GM19238 (cell line): ENCODE results near the gene ATE1.
"Not testable (repeated sequence)": the region's sequence is repeated elsewhere in the genome, so short reads cannot be mapped to it uniquely, and the experiment has no call there.

Source experiments
- DNase-seq: peaks from one replicate; pipeline ENCODE4 v3.0.0; 2011; ENCODE audit warnings: low spot score; ENCODE audit not compliant: insufficient read length

Gene ATE1

GRCh38 chr10:121792198-121792597 is 135.6 kb downstream of the ATE1 start:
- DNase-seq = no peak

GRCh38 chr10:121791761-121792160 is 136.1 kb downstream of the ATE1 start:
- no peak for DNase-seq

GRCh38 chr10:121788717-121789116 is 139.1 kb downstream of the ATE1 start:
- DNase-seq = no peak

- DNase-seq = no peak
Measured at GRCh38 chr10:121788115-121788514, 139.7 kb downstream of the ATE1 start.

- DNase-seq = no peak
Measured at GRCh38 chr10:121787169-121787568, 140.7 kb downstream of the ATE1 start.

GRCh38 chr10:121783782-121784372 is 144.0 kb downstream of the ATE1 start:
- no peak for DNase-seq

- no peak for DNase-seq
Measured at GRCh38 chr10:121781101-121781500, 146.7 kb downstream of the ATE1 start.

- no peak for DNase-seq
Measured at GRCh38 chr10:121774813-121775212, 153.0 kb downstream of the ATE1 start.

GRCh38 chr10:121774404-121774803 is 153.4 kb downstream of the ATE1 start:
- no peak for DNase-seq

- DNase-seq = no peak
Measured at GRCh38 chr10:121772884-121773283, 154.9 kb downstream of the ATE1 start.

GRCh38 chr10:121772406-121772805 is 155.4 kb downstream of the ATE1 start:
- DNase-seq = no peak

- DNase-seq = no peak
Measured at GRCh38 chr10:121771966-121772365, 155.9 kb downstream of the ATE1 start.

- no peak for DNase-seq
Measured at GRCh38 chr10:121766426-121766825, 161.4 kb downstream of the ATE1 start.

GRCh38 chr10:121765204-121765603 is 162.6 kb downstream of the ATE1 start:
- DNase-seq = no peak

GRCh38 chr10:121764233-121764942 is 163.4 kb downstream of the ATE1 start:
- DNase-seq = no peak

- DNase-seq = not testable (repeated sequence)
Measured at GRCh38 chr10:121757241-121757640, 170.6 kb downstream of the ATE1 start.

- not testable (repeated sequence) for DNase-seq
Measured at GRCh38 chr10:121755496-121755895, 172.3 kb downstream of the ATE1 start.

GRCh38 chr10:121754666-121755065 is 173.2 kb downstream of the ATE1 start:
- no peak for DNase-seq

- DNase-seq = no peak
Measured at GRCh38 chr10:121753726-121754476, 173.9 kb downstream of the ATE1 start.

GRCh38 chr10:121751191-121751760 is 176.6 kb downstream of the ATE1 start:
- DNase-seq = no peak

GRCh38 chr10:121747163-121747775 is 180.6 kb downstream of the ATE1 start:
- no peak for DNase-seq
